ENCODE data around the gene PTPN4.
A peak's percentile ranks its signal among the peaks of the same experiment; 100 is the strongest.

PTPN4 gene

DNA sequence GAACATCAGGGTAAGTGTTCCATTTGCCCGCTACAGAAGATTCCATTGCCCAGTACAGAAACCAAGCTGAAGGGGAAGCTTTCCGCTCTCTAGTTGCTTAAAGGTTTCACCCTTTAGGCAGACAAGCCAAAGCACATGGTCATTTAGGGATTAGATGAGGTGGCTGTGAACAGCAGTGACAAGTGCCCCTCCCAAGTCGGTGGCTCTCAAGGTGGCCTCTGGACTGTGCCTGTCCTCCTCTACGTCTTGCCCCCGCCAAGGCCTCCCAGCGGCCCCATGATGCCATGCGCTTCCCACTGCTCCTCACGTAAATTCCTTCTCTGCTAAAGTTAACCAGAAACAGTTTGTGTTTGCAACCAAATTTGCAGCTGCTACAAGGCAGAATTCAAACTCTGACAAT is 24.2 kb upstream of the PTPN4 start:
- DNase-seq: no peak

DNA sequence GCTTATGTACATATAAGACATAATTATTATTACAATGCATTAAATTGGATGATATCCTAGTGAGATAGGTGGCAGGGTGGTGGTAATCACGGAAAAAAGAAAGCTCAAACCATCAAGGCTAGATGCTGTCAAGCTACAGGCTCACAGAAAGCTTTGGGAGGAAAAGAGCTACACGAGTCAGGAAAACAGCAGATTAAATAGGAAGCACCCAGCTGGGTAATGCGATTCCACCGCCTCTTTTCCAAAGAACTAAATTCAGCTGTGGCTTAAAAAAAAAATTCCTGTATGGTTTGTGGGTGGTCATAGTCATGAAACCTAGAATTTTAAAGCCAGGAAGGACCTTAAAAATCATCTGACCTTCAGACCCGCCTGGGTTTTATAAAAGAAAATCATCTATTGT is 23.7 kb upstream of the PTPN4 start:
- DNase-seq: no peak

DNA sequence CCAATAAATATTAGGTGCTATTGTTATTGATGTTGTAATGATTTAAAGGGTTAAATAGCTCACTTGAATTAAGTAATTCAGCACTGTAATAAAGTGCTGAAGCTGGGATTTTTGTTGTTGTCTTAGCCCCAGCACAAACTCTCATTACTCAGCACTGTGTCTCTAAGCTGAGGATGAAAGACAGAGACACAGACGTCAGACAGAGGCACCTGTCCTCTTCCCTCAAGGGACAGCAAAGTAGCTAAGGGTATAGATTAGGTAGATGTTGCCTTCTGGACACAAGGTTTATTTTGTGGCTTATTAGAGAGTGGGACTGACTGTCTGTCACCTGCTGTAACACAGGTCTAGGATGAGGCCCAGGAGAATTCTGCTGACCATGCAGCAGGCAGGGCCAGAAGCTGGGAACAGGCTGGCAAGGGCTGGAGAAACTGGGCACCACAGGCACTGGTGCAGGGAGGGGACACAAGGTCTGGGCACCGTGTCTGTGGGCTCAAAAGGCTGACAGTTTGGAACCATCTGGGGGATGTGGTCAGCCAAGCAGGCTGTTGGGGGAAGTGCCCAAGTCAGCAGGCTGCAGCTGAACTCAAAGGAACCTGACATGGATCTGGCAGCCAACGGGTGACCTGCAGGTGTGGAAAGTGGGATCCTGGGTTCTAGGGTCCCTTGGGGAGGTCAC is 20.0 kb upstream of the PTPN4 start:
- no peak for DNase-seq

DNA sequence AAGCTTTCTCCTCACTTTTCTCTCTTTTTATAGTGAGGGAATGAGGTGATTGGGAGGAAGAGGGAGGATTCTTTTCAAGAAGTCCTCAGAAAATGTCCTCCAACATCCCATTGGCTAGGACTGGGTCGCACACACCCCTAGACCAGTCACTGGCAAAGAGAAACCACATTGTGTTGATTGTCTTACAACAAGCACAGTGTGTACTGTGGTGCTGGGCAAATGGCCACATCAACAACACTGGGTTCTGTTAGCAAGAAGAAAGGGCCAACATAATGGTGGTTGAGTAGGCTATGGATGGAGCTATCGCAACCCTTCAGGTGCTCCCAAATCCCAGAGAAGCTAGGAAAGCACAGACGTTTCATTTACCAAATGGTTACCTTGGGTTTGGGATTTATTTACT is 18.7 kb upstream of the PTPN4 start:
- DNase-seq: no peak

DNA sequence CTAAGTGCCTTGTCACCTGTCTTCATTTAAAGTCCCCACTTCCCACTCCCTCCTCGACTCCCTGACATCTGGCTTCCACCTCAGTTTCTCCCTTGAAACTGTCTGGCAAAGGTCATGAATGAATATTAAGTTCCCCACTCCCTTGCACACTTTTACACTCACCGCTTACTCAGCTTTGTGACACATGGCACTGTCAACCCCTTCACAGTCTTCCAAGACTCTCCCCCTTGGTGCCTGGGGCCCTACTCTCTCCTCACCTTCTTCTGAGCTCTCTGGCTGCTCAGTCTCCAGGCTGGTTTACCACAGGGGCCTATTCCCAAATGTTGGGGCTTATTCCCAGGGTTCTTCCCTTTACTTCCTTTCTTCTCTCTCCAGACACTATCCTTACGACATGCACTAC is 17.9 kb upstream of the PTPN4 start:
- no peak for DNase-seq

DNA sequence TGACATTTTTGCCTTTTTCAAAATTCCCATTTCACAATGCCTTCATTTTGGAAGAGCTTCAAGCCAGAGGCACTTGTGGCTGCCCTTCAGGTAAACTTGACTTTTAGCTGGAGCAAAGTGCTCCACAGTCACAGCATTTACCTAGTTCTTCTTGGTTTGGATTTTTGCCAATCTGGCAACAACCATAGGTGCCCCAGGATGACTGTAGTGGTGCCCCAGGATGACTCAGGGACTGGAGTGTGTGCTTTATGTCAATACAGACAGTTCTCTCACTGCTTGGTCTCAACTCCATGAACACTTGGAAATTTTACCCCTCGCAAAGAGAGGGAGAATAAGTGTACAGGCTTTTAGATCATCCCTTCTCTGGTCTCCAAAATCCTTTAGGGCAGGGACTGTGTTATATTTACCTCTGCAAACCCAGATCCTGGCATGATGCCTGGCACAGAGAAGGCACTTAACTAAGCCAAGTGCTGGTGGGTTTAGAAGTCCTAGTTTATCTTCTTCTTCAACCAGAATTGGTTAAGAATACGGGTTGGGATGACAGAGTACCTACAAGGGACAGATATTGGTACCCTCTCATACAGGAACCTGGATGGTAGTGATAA is 15.3 kb upstream of the PTPN4 start:
- DNase-seq: no peak

DNA sequence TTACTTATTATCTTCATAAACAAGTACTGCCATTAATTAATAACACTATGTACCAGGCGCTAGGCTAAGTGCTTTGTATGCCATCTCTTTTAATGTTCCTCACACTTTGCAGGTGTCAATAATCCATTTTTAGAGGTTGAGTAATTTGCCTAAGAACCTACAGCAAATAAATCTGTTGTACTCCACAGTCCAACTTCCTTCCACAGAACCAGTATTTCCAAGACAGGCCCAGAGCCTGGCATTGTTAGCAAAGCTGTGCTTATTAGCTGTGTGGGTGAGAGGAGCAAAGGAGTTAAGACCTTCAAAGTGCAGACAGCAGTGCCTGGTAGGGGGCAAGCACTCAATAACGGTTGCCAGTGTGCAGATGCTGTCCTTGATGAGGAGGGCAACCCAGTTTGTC is 14.2 kb upstream of the PTPN4 start:
- DNase-seq: no peak

DNA sequence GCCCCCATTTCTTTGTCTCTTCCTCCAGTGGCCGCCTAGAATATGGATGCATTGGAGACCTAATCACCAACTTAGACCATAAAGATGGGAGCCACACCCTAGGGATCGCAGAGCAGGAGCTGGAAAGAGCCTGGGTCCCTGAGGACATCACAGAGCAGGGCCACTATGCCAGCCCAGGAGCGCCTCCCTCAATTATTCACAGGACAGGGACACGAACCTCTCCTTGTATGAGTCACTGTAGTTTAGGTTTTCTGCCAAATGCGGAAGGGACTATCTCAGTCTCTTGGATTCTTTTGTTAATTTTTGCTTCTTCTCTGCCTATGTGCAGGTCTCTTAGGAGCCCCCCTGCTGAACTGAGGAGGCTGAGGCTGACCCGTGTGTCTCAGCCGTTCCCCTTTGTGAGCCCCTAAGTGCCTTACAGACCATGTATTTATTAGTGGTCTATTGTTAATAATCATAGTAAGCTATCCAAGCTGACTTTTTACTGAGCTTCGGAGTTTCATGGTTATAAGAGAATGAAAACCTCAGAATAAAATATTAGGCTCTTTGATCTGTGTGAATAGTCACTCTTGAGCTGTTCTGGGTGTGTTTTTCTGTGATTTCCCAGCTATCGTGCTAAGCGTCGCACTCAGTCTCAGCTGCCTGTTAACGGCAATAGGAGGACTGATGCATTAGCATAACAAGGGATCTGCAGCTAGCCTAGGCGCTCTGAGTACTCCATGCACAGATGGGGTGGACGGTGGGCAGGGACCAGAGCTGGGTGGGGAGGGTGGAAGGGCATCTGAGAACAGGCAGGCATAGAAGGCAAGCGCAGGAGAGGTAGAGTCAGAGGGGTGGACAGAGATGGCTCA is 12.7 kb upstream of the PTPN4 start:
- DNase-seq: no peak

DNA sequence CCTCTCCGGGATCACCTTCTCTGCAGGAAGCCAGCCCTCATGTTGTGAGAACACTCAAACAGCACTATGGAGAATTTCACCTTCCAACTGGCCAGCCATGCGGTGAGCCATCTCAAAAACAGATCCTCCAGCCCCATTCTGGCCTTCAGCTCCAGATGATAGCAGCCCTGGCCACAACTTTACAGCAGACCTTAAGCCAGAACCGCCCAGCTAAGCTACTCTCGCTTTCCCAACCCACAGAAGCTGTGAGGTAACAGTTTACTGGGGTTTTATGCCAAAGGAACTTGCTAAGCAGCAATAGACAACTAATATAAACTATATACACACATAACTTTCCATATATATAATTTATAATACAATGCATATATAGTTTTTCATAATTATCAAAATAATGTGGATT is 11.6 kb upstream of the PTPN4 start:
- no peak for DNase-seq

DNA sequence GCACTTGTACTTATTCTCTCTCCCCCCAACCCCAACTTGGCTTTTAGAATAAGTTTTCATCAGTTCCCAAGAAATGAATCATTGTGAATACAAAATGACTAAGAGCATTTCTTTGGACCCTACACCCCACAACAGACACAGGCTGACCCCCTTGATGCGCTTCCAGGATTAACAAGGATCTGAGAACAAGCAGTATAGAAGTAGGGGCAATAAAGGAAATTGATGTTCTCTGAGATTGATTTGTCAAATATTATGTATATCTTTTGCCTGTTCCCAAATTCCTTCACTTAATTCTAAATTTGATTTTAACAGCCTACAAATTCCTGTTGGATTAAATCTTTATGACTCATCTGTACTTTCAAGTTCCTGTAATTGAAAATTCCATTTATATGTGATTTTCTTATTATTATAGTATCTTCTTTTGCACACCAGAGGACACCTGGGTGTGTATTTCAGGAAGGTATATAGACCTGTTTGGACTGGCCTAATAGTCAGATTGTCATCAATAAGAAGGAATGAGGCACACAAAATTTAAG is 10.2 kb upstream of the PTPN4 start:
- DNase-seq: no peak

DNA sequence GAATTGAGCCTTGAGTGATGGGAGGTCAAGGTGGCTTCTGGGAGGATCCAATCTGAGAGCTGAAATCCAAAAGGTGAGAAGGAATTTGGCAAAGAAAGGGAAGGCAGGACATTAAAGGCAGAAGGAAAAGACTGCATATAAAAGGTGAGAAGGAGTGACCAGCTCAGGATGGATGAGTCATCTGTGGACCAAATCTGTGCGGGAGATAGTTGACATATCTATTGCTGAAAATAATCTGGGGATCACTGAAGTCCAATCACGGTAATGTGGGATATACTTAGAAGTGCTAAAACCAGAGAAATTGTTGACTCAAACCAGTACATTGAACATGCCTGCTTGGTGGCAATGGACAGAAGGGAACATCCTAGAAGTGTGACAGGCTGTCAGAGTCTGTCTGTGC is 8.0 kb upstream of the PTPN4 start:
- DNase-seq: no peak

DNA sequence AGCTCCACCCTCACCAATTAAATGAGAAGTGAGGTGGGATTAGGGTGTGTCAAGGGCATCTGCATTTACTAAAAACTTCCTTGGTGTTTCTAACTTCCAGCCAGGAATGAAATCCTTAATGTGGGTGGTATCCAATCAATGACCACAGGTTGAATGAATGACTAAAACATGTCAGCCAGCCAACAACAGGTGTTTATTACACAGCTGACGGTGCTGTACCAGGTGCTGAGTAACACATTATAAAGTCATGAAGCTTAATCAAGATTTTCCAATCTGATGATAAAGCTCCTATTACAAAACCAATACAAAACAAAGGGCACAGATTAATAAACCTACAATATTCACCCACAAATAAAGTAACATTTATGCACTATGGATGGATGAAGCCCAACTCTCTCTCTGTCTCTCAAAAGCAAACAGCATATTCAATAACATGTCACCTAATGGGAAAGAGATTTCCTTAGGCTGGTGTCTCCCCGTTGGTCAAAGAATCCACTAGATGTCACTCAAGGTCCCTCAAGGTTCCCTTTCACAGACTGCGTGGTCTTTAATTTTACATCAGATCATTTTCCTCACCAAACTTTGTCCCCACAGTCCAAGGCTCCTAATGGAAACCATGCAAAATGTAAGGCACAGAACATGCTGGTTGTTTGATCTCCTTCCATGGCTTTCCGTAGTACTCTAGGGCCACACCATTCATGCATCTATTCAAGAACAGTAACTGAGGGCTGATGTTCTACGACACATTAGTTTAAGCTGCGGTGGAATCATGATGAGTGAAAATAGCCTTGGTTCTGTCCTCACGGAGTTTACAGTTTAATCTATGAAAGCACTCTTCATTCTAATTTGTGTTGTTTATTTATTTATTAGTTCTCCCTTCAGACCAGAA is 6.4 kb upstream of the PTPN4 start:
- peak; percentile 9 for DNase-seq

DNA sequence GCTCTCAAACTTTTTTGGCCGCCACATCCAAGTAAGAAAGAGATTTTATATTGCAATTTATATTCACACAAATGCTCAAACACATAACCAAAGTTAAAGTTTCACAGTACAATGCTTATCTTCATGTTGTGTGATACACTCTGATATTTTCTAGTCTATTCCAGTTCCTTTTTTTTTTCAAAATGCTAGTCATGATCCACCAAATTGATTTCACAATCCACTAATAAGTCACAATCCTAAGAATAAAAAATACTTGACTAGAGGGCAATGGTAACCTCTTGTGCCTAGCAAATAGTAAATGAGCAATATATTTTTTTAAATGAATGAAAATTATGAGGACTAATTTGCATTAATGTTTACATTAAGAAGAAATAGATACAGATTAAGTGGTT is 5.8 kb upstream of the PTPN4 start:
- no peak for DNase-seq

DNA sequence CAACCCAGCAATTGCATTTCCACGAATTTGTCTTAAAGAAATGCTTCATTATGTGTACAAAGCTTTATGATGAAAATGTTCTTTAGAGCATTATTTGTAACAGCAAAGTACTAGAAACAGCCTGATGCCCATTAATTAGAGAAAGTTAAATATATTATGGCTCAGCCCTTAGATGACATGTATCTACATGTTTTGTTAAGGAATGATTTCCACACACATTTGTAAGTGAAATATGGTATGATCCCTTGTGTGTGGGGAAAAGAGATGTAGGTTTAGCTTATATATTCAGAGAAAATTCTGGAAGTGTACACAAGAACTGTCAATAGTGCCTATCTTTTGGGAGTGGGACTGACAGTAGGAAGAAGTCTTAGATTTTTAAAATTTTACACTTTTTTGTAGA is 3.8 kb upstream of the PTPN4 start:
- no peak for DNase-seq

DNA sequence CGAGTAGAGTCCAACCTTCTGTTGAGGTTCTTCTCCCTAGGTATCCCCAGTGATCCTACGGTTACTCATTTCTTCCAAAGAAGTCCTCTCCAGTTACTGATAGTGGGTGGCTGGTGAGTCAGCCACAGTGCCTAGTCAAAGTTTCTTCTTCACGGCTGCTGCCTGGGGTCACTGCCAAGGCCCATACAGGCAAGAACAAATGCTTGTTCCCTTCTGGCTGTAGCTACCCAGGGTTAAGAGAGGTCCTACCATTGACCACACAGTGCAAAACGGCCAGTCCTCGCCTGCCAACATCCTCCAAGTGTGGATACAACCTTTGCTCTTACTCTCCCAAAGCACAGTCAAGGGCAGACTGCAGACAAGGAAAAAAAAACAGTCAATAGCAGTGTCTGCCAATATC is 2.9 kb upstream of the PTPN4 start:
- DNase-seq: no peak

DNA sequence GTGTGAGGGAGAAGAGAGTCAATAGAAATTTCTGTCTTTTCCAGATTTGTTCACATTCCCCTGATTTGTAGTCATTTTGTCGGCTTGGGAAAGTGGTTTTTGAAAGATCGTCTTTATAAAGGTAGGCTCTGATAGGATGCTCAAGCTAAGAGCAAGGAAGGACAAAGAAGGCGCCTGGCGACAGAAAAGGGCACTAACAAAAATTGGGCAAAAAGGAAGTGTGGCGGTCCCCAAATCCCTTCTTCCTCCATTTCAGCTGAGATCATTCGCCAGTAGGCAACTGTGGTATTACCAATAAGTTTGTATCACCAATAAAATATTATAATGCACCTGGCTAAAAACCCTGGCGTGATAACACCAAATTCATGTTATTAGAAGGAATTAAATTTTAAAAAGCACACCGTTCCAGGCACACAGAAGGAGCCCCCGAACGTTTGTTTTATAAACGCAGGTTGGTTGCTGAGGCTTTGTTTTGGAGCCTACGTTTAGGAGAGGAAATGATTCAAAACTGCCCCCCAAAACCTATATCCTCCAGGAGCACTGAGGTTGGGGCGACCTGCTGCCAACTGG is 756 bp upstream of the PTPN4 start:
- DNase-seq: no peak

DNA sequence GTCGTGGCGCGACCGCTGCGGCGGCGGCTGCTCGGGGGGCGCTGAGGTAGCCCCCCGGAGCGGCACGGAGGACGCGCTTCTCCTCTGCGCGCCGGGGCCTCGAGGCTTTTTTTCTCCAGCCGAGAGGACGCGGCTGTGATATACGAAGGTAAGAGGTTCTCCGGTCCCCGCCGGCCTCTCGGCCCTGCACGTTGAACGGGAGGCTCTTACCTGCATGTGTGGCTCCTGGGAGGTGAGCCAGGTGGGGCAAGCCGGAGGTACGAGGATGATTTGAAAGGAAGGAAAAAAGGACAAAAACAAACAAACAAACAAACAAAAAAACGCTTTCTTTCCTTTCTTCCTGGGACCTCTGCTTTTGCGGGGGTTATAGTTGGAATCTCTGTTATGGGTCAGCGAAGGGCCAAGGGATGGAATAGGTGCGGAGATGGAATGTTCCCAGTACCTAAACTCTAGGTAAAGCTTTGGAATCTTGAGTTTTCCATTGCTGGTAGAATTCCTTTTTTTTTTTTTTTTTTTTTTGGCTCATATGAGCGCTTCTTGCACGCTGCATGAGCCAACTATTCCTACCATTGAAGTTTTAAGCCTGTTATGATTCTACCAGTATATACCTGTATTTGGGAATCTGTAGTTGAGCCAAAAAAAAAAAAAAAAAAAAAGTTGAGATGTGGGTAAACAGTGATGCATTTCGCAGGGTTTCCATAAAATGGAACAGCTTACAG is 674 bp downstream of the PTPN4 start:
- no peak for DNase-seq

DNA sequence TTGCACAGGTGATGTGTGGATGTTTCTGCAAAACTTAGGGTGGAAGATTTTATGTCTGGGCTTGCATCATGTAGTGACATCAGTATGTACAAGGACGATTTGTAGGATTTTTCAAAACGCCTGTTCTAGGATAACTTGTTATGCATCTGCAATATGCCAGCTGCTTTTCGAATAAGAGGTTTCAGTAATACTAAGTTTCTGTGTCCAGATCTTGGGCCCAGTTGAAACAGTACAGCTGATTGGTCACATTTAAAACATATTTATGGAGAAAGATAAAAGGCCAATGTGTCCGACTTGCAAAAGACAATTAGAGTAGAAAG is 1.2 kb downstream of the PTPN4 start:
- no peak for DNase-seq

DNA sequence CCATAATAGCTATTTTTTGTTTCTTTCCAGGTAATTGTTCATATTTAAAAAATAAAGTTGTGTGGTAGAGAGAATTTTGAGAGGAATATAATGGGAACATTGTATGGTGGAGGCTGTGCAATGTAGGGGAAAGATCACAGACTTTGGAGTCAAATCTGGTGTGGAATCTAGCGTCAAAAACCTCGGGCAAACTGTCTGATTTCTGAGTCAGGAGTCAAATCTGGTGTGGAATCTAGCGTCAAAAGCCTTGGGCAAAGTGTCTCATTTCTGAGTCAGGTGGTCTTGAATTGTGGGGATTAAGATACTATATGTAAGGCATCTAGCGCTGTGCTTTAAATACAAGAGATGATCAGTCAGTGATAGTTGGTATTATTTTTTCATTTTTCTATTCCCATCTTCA is 5.1 kb downstream of the PTPN4 start:
- no peak for DNase-seq

DNA sequence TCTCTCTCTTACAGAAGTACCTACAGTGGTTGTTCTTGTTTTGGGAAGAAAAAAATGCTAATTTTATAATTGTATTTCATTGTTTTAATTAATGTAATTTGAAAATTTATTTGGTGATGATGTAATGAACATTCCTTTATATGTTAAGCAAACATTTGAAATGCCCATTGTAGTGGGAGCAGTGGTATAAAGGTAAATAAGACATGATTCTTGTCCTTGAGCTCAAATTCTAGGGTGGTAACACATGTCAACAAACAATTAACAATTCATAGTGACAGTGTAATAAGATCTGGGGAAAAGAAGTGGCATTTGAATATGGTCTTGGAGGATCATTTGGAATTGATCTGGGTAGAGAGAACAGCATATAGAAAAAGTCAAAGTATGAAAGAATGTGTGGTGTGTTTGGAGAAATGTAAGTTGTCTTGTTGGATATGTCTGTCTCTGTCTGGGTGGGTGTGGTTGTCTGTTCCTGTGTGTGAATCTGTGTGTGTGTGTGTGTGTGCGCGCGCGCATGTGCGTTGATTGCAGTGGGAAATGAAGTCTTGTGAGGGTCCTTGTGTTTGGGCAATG is 5.8 kb downstream of the PTPN4 start:
- no peak for DNase-seq

DNA sequence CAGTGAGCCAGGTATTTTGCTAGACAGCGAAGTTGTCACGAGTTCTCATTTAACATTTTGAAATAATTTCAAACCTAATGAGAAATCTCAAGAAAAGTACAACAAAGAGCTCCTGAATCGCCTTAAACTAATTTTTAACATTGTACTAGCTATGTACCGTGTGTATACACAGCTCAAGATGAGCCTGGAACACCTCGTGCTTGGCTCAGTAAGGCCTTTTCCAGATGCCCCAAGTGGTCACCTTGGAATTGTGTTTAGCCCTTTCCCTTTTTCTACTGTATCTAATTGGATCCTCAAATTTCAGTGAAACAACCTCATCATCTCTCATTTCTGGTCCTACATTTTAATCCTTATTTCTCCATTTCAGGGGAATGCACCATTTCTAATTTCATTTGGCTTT is 7.2 kb downstream of the PTPN4 start:
- DNase-seq: no peak

DNA sequence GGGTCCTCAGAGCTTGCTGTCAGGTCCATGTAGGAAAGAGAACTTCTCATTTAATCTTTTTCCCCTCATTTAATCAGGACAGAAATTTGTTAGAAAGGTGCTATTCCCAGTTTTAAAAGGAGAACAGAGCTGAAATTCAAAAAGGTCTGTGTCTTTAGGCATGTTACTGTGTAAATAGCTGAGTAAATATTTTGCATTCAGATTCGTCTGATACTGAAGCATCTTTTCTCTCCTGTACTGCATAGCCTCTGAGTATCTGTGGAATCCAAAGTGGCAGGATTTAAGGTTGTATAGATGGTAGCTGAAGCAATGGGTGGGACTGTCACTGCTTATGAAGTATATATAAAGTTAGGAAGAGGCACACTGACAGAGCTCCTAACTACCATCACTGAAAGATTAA is 9.0 kb downstream of the PTPN4 start:
- no peak for DNase-seq
